ENCODE results near the gene PORCN.

The PORCN gene

DNA sequence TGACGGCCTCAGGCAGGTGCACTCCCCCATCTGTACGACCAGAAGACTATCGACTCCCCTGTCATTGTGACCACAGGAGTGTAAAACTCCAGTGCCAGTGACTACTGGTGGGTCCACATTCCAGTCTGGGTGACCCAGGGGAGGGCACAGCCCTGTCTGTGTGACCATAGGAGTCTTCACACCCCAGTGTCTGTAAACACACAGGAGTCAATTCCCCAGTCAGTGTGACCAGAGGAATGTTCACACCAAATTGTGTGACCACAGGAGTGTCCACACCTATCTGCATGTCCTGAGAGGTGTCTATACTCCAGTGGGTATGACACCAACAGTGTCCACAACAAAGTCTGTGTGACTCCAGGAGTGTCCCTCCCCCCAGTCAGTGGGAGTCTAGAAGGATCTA, 20.8 kb upstream of the PORCN start:
- Histone ChIP-seq H3K36me3 (ENCODE audit: low read depth) (peaks cover 31% of the 10 kb centered on the region), H3K27me3 (ENCODE audit: insufficient read depth, poor library complexity, severe bottlenecking) (no peaks in the 10 kb centered on the region), H3K4me1 (ENCODE audit: insufficient read depth, poor library complexity, severe bottlenecking) (peaks cover 47% of the 10 kb centered on the region), H3K4me3 (ENCODE audit: severe bottlenecking) (no peak overlapping the region), H3K9me3 (ENCODE audit: severe bottlenecking) (no peaks in the 10 kb centered on the region), H3K27ac (ENCODE audit: poor library complexity, severe bottlenecking) (peak overlapping the region; percentile 97)
- no peak for ATAC-seq (ENCODE audit: low read depth)
- TF ChIP-seq, protein P1, sequence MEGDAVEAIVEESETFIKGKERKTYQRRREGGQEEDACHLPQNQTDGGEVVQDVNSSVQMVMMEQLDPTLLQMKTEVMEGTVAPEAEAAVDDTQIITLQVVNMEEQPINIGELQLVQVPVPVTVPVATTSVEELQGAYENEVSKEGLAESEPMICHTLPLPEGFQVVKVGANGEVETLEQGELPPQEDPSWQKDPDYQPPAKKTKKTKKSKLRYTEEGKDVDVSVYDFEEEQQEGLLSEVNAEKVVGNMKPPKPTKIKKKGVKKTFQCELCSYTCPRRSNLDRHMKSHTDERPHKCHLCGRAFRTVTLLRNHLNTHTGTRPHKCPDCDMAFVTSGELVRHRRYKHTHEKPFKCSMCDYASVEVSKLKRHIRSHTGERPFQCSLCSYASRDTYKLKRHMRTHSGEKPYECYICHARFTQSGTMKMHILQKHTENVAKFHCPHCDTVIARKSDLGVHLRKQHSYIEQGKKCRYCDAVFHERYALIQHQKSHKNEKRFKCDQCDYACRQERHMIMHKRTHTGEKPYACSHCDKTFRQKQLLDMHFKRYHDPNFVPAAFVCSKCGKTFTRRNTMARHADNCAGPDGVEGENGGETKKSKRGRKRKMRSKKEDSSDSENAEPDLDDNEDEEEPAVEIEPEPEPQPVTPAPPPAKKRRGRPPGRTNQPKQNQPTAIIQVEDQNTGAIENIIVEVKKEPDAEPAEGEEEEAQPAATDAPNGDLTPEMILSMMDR (IDR thresholded peaks at IDR 0.05; ENCODE audit: poor library complexity, severe bottlenecking): no peak
- no peak for DNase-seq (ENCODE audit: low spot score)

DNA sequence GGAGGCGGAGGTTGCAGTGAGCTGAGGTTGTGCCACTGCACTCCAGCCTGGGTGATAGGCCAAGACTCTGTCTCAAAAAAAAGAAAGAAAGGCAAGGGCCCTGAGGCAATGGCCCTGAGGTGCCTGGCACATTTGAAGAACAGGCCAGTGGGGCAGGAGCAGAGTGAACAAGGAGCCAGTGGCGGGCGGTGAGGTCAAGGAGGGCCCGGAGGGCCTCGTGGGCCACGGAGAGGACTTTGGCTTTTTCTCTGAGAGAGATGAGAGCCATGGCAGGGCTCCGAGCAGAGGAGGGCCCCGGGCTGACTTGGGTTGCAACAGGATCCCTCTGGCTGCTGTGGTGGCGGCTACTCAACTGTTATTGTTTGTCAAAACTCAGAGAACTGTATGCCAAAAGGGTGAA, 19.5 kb upstream of the PORCN start:
- H3K27ac ChIP-seq (ENCODE audit: poor library complexity, severe bottlenecking): peak overlapping the region; percentile 97
- TF ChIP-seq, protein P1 (IDR thresholded peaks at IDR 0.05; ENCODE audit: poor library complexity, severe bottlenecking): no peak
- H3K4me1 ChIP-seq (ENCODE audit: insufficient read depth, poor library complexity, severe bottlenecking): peaks cover 47% of the 10 kb centered on the region
- H3K27me3 ChIP-seq (ENCODE audit: insufficient read depth, poor library complexity, severe bottlenecking): no peaks in the 10 kb centered on the region
- H3K4me3 ChIP-seq (ENCODE audit: severe bottlenecking): no peak overlapping the region
- DNase-seq (ENCODE audit: low spot score) (no peak), ATAC-seq (ENCODE audit: low read depth) (no peak)
- H3K9me3 ChIP-seq (ENCODE audit: severe bottlenecking): no peaks in the 10 kb centered on the region
- H3K36me3 ChIP-seq (ENCODE audit: low read depth): peaks cover 24% of the 10 kb centered on the region

DNA sequence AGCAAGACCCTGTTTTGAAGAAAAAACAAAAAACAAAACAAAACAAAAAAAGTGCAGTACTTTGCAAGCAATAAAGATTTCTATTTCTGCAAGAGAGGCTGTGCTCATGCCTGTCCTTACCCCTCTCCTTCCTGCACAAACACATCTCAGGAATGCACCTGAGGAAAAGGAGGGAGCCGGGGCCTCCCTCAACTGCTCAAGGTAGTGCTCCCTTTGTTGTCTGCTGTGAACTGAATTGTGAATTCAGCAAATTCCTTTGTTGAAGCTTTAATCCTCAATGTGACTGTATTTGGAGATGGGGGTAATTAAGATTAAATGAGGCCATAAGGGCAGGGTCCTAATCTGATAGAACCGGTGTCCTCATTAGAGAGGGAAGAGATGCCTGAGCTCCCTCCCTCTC, 18.9 kb upstream of the PORCN start:
- Histone ChIP-seq H3K36me3 (ENCODE audit: low read depth) (peaks cover 20% of the 10 kb centered on the region), H3K9me3 (ENCODE audit: severe bottlenecking) (no peaks in the 10 kb centered on the region), H3K4me1 (ENCODE audit: insufficient read depth, poor library complexity, severe bottlenecking) (peaks cover 47% of the 10 kb centered on the region), H3K27ac (ENCODE audit: poor library complexity, severe bottlenecking) (peak overlapping the region; percentile 97), H3K27me3 (ENCODE audit: insufficient read depth, poor library complexity, severe bottlenecking) (no peaks in the 10 kb centered on the region), H3K4me3 (ENCODE audit: severe bottlenecking) (no peak overlapping the region)
- ATAC-seq (ENCODE audit: low read depth): no peak
- DNase-seq (ENCODE audit: low spot score): no peak
- TF ChIP-seq, protein P1 (IDR thresholded peaks at IDR 0.05; ENCODE audit: poor library complexity, severe bottlenecking): no peak

DNA sequence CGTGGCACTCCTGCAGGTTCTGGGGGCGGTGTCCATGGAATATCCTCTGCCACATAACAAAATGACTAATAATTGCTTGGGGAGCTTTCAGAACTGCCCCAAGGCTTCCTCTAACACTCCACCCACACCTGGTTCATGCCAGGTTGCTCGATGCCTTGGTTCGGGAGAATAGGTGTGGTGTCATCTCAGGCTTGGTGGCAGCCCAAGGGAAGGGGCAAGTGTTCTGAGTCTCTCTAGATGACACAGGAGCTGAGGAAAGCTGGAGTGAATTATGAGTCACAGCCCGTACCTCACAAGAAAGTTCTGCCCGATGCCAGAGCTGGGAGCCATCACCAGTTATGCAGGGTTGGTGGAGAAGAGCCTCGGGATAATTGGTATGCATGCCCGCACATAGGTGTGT, 18.1 kb upstream of the PORCN start:
- no peak for DNase-seq (ENCODE audit: low spot score)
- TF ChIP-seq, protein P1 (IDR thresholded peaks at IDR 0.05; ENCODE audit: poor library complexity, severe bottlenecking): no peak
- ATAC-seq (ENCODE audit: low read depth): peak; percentile 32
- Histone ChIP-seq H3K9me3 (ENCODE audit: severe bottlenecking) (no peaks in the 10 kb centered on the region), H3K27me3 (ENCODE audit: insufficient read depth, poor library complexity, severe bottlenecking) (no peaks in the 10 kb centered on the region), H3K4me3 (ENCODE audit: severe bottlenecking) (no peak overlapping the region), H3K27ac (ENCODE audit: poor library complexity, severe bottlenecking) (peak overlapping the region; percentile 97), H3K36me3 (ENCODE audit: low read depth) (peaks cover 12% of the 10 kb centered on the region), H3K4me1 (ENCODE audit: insufficient read depth, poor library complexity, severe bottlenecking) (peaks cover 47% of the 10 kb centered on the region)

DNA sequence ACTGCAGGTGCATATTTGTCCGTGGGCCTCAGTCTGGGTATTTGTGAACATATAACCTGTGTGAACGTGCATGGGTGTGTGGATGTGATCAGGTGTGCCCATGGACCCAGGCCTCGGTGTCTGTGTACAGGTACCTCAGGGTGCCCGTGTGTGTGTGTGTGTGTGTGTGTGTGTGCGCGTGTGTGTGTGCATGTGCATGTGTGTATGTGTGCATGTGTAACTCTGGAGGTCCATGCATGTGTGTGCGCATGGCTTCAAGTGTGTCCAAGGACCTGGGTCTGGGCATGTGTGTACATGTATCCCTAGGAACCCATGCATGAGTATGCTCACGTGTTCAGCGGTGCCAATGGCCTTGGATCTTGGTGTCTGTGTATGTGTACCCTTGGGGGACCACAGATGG, 17.0 kb upstream of the PORCN start:
- Histone ChIP-seq H3K36me3 (ENCODE audit: low read depth) (peaks cover under 1% of the 10 kb centered on the region; the same call in 1 of the 2 replicates), H3K27ac (ENCODE audit: poor library complexity, severe bottlenecking) (peak overlapping the region; percentile 97), H3K9me3 (ENCODE audit: severe bottlenecking) (no peaks in the 10 kb centered on the region), H3K27me3 (ENCODE audit: insufficient read depth, poor library complexity, severe bottlenecking) (no peaks in the 10 kb centered on the region), H3K4me3 (ENCODE audit: severe bottlenecking) (no peak overlapping the region), H3K4me1 (ENCODE audit: insufficient read depth, poor library complexity, severe bottlenecking) (peaks cover 41% of the 10 kb centered on the region)
- no peak for DNase-seq (ENCODE audit: low spot score)
- TF ChIP-seq, protein P1 (IDR thresholded peaks at IDR 0.05; ENCODE audit: poor library complexity, severe bottlenecking): no peak
- no peak for ATAC-seq (ENCODE audit: low read depth)
